Measurements from ENCODE around the gene CCDC169. TPM values are rescaled to one million over a fixed set of nuclear protein-coding genes. Genes with fewer than 3 reads are reported as not detected.

The CCDC169 gene
- total and polyA plus RNA-seq, 4 donors, result 2.1 TPM; not detected in 3

DNA sequence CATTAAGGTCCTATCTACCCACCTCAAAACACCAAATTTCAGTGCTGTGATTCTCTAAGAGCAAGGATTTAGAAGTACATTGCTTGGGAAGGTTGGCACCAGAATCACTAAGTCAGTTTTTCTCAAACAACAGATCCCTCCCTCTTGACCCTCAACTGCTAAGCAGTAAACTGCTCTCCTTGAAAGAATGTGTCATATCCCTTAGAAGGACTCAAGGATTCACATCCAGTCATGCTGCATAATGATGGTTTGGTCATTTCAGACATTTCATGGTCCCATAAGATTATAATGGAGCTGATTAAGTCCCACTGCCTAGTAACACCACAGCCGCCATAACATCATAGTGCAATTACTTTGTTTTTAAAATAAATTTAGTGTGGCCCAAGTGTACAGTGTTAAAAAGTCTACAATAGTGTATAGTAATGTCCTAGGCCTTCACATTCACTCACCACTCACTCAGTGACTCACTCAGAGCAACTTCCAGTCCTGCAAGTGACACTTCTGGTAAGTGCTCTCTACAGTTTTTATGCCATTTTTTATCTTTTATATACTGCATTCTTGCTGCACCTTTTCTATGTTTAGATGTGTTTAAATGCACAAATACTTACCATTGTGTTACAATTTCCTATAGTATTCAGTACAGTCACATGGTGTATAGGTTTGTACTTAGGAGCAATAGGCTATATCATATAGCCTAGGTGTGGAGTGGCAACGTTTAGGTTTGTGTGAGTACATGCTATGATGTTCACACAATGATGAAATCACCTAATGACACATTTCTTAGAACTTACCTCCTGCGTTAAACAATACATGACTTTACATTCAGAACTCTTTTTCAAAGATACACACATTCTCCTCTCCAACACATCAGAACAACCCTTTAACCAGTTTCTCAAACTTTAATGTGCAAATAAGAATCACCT is 15.7 kb upstream of the CCDC169 start:
- WGBS, result 79% methylated on average over 3 of the region's 3 CpGs
- no peaks in the 10 kb centered on the region for H3K9me3 ChIP-seq (ENCODE audit: control insufficient read depth in 4 of 4, low read length in 3 of 4)
- H3K27me3 ChIP-seq (ENCODE audit: control insufficient read depth in 4 of 4, insufficient read depth in 4 of 4, low read length in 3 of 4), result no peaks in the 10 kb centered on the region
- no peak for DNase-seq (ENCODE audit: low spot score)
- no peak overlapping the region for H3K9ac ChIP-seq (ENCODE audit: low read depth in 1 of 2, low read length in 2 of 2)
- peaks cover 0 to 35% (median 16%) of the 10 kb centered on the region in 4 donors for H3K36me3 ChIP-seq (ENCODE audit: control insufficient read depth in 4 of 4, insufficient read depth in 3 of 4, low read depth in 1 of 4, low read length in 3 of 4)
- H3K4me1 ChIP-seq (ENCODE audit: control insufficient read depth in 4 of 4, insufficient read depth in 4 of 4, low read length in 3 of 4), result no peaks in the 10 kb centered on the region
- no peak overlapping the region for H3K4me3 ChIP-seq (ENCODE audit: low read depth in 1 of 3, low read length in 3 of 3)
- no peak overlapping the region for H3K27ac ChIP-seq (ENCODE audit: low read depth in 1 of 2, low read length in 2 of 2)
- TF ChIP-seq, protein P1, sequence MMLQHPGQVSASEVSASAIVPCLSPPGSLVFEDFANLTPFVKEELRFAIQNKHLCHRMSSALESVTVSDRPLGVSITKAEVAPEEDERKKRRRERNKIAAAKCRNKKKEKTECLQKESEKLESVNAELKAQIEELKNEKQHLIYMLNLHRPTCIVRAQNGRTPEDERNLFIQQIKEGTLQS (IDR thresholded peaks at IDR 0.05), result no peak
- TF ChIP-seq EGR1 (IDR thresholded peaks at IDR 0.05; ENCODE audit: low read depth in 2 of 2) (no peak), HNF4A (conservative IDR thresholded peaks at IDR 0.05) (no peak), GABPA (IDR thresholded peaks at IDR 0.05 in 1 of 2, conservative IDR thresholded peaks at IDR 0.05 in 1 of 2) (no peak), YY1 (IDR thresholded peaks at IDR 0.05) (no peak), FOXA2 (IDR thresholded peaks at IDR 0.05) (no peak), NR2F2 (IDR thresholded peaks at IDR 0.05) (no peak), FOXA1 (IDR thresholded peaks at IDR 0.05) (no peak), TAF1 (conservative IDR thresholded peaks at IDR 0.05) (no peak), RXRA (IDR thresholded peaks at IDR 0.05) (no peak), JUND (IDR thresholded peaks at IDR 0.05) (no peak), SP1 (IDR thresholded peaks at IDR 0.05) (no peak), HNF4G (IDR thresholded peaks at IDR 0.05) (no peak), RAD21 (IDR thresholded peaks at IDR 0.05) (no peak)
- TF ChIP-seq, protein P2, sequence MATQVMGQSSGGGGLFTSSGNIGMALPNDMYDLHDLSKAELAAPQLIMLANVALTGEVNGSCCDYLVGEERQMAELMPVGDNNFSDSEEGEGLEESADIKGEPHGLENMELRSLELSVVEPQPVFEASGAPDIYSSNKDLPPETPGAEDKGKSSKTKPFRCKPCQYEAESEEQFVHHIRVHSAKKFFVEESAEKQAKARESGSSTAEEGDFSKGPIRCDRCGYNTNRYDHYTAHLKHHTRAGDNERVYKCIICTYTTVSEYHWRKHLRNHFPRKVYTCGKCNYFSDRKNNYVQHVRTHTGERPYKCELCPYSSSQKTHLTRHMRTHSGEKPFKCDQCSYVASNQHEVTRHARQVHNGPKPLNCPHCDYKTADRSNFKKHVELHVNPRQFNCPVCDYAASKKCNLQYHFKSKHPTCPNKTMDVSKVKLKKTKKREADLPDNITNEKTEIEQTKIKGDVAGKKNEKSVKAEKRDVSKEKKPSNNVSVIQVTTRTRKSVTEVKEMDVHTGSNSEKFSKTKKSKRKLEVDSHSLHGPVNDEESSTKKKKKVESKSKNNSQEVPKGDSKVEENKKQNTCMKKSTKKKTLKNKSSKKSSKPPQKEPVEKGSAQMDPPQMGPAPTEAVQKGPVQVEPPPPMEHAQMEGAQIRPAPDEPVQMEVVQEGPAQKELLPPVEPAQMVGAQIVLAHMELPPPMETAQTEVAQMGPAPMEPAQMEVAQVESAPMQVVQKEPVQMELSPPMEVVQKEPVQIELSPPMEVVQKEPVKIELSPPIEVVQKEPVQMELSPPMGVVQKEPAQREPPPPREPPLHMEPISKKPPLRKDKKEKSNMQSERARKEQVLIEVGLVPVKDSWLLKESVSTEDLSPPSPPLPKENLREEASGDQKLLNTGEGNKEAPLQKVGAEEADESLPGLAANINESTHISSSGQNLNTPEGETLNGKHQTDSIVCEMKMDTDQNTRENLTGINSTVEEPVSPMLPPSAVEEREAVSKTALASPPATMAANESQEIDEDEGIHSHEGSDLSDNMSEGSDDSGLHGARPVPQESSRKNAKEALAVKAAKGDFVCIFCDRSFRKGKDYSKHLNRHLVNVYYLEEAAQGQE (IDR thresholded peaks at IDR 0.05), result no peak
- TF ChIP-seq, protein P3, sequence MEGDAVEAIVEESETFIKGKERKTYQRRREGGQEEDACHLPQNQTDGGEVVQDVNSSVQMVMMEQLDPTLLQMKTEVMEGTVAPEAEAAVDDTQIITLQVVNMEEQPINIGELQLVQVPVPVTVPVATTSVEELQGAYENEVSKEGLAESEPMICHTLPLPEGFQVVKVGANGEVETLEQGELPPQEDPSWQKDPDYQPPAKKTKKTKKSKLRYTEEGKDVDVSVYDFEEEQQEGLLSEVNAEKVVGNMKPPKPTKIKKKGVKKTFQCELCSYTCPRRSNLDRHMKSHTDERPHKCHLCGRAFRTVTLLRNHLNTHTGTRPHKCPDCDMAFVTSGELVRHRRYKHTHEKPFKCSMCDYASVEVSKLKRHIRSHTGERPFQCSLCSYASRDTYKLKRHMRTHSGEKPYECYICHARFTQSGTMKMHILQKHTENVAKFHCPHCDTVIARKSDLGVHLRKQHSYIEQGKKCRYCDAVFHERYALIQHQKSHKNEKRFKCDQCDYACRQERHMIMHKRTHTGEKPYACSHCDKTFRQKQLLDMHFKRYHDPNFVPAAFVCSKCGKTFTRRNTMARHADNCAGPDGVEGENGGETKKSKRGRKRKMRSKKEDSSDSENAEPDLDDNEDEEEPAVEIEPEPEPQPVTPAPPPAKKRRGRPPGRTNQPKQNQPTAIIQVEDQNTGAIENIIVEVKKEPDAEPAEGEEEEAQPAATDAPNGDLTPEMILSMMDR (IDR thresholded peaks at IDR 0.05; ENCODE audit: low read depth, low read length, missing input control), result no peak
- TF ChIP-seq, protein P4, sequence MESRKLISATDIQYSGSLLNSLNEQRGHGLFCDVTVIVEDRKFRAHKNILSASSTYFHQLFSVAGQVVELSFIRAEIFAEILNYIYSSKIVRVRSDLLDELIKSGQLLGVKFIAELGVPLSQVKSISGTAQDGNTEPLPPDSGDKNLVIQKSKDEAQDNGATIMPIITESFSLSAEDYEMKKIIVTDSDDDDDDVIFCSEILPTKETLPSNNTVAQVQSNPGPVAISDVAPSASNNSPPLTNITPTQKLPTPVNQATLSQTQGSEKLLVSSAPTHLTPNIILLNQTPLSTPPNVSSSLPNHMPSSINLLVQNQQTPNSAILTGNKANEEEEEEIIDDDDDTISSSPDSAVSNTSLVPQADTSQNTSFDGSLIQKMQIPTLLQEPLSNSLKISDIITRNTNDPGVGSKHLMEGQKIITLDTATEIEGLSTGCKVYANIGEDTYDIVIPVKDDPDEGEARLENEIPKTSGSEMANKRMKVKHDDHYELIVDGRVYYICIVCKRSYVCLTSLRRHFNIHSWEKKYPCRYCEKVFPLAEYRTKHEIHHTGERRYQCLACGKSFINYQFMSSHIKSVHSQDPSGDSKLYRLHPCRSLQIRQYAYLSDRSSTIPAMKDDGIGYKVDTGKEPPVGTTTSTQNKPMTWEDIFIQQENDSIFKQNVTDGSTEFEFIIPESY (IDR thresholded peaks at IDR 0.05), result no peak
- TF ChIP-seq, protein P5, sequence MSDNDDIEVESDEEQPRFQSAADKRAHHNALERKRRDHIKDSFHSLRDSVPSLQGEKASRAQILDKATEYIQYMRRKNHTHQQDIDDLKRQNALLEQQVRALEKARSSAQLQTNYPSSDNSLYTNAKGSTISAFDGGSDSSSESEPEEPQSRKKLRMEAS (IDR thresholded peaks at IDR 0.05), result no peak

All from liver (tissue), 9 donors.